MCF 10A (cell line): ENCODE measurements around the gene CNN3. TPM values are rescaled to one million over a fixed set of nuclear protein-coding genes. Genes with fewer than 3 reads are reported as not detected.

Source experiments
- BruUV-seq: library from RNA; stranded (reverse); fragments of 400-500 nt; replicated peaks from 2 replicates; lab custom pipeline; 2021; lab: Mats Ljungman, UMichigan
- CTCF ChIA-PET: fragments of 300-600 bp; sonication (Branson Sonifier 250); formaldehyde crosslinking; extraction: SDS; loops from one replicate; lab custom pipeline; 2021; ENCODE audit warnings: antibody characterized with exemption, inconsistent platforms; lab: Yijun Ruan, JAX
- POLR2A ChIA-PET: fragments of 300-600, 350-650 bp; sonication (Branson Sonifier 250); formaldehyde crosslinking; extraction: SDS; loops from one replicate; lab custom pipeline; 2020; ENCODE audit warnings: antibody characterized with exemption, inconsistent platforms; lab: Yijun Ruan, JAX
- DNase-seq: peaks from one replicate; pipeline ENCODE4 v3.0.0-alpha.2; 2018; ENCODE audit not compliant: unreplicated experiment
- H3K27ac Mint-ChIP-seq: one replicate; pipeline ENCODE4 v1.8.0; 2022; ENCODE audit warnings: mild to moderate bottlenecking, low read depth, mixed read lengths; ENCODE audit not compliant: unreplicated experiment
- H3K27me3 Mint-ChIP-seq: one replicate; pipeline ENCODE4 v1.8.0; 2022; ENCODE audit warnings: mixed read lengths; ENCODE audit not compliant: insufficient read depth, unreplicated experiment
- H3K36me3 Mint-ChIP-seq: one replicate; pipeline ENCODE4 v1.8.0; 2022; ENCODE audit warnings: mild to moderate bottlenecking, moderate library complexity, mixed read lengths; ENCODE audit not compliant: insufficient read depth, unreplicated experiment
- H3K4me1 Mint-ChIP-seq: one replicate; pipeline ENCODE4 v1.8.0; 2022; ENCODE audit warnings: mixed read lengths; ENCODE audit not compliant: insufficient read depth, unreplicated experiment
- H3K4me3 Mint-ChIP-seq: one replicate; pipeline ENCODE4 v1.8.0; 2022; ENCODE audit warnings: mild to moderate bottlenecking, moderate library complexity, mixed read lengths; ENCODE audit not compliant: unreplicated experiment
- H3K9me3 Mint-ChIP-seq: one replicate; pipeline ENCODE4 v1.8.0; 2022; ENCODE audit warnings: mixed read lengths; ENCODE audit not compliant: unreplicated experiment
- CTCF ChIP-seq: fragments of 200-600 bp; IDR thresholded peaks from one replicate; pipeline ENCODE4 v1.8.0; 2022; ENCODE audit warnings: antibody characterized with exemption, mild to moderate bottlenecking; ENCODE audit not compliant: unreplicated experiment
- intact Hi-C: fragments of 100-400 bp; cut with micrococcal nuclease; formaldehyde crosslinking; loops from 2 replicates; pipeline ENCODE4 v1.14.1; 2022
- total RNA-seq: library from RNA; stranded (reverse); gene quantifications from 2 replicates; pipeline ENCODE4 v1.2.3, GENCODE V29; 2022

Gene CNN3
- total RNA-seq, 1 experiment from 2014 or later, result 48.2 TPM

GRCh38 chr1:94951509-94952208, 24.7 kb upstream of the CNN3 start:
- no peak overlapping the region for H3K4me3 Mint-ChIP-seq
- POLR2A ChIA-PET, result interaction anchor here (0.6 to 1.4 kb wide), 3 partner anchors 15 to 96 kb away, joined by 3 to 4 read pairs (median 3); no protein-coding TSS in a partner anchor

GRCh38 chr1:94951046-94951445, 24.1 kb upstream of the CNN3 start:
- Mint-ChIP-seq H3K4me1 (peaks cover 5% of the 10 kb centered on the region), H3K9me3 (no peaks in the 10 kb centered on the region), H3K27me3 (no peaks in the 10 kb centered on the region), H3K27ac (no peak overlapping the region), H3K36me3 (no peaks in the 10 kb centered on the region), H3K4me3 (no peak overlapping the region)
- no peak for DNase-seq
- no TSS peak for BruUV-seq
- intact Hi-C loops, result no loop called here
- CTCF ChIA-PET, result no interaction called here
- POLR2A ChIA-PET, result interaction anchor here (1.3 to 1.4 kb wide), 2 partner anchors 71 to 96 kb away, joined by 3 to 4 read pairs; no protein-coding TSS in a partner anchor
- TF ChIP-seq CTCF, result no peak

More at GRCh38 chr1:94951509-94952208, 24.7 kb upstream of the CNN3 start:
- H3K36me3 Mint-ChIP-seq, result no peaks in the 10 kb centered on the region
- intact Hi-C loops, result no loop called here
- TF ChIP-seq CTCF, result no peak
- peak; percentile 53 for DNase-seq
- CTCF ChIA-PET, result interaction anchor here (0.5 to 0.7 kb wide), 2 partner anchors 339 to 890 kb away, joined by 3 to 4 read pairs; no protein-coding TSS in a partner anchor
- no peaks in the 10 kb centered on the region for H3K27me3 Mint-ChIP-seq
- H3K27ac Mint-ChIP-seq, result no peak overlapping the region
- BruUV-seq, result no TSS peak
- peaks cover 5% of the 10 kb centered on the region for H3K4me1 Mint-ChIP-seq
- no peaks in the 10 kb centered on the region for H3K9me3 Mint-ChIP-seq

- TF ChIP-seq CTCF, result no peak
- intact Hi-C loops, result no loop called here
- H3K27me3 Mint-ChIP-seq, result peaks cover under 1% of the 10 kb centered on the region
- ChIA-PET CTCF (no interaction called here), POLR2A (no interaction called here)
- H3K9me3 Mint-ChIP-seq, result no peaks in the 10 kb centered on the region
- no TSS peak for BruUV-seq
- no peaks in the 10 kb centered on the region for H3K36me3 Mint-ChIP-seq
- H3K4me1 Mint-ChIP-seq, result peaks cover 5% of the 10 kb centered on the region
- H3K27ac Mint-ChIP-seq, result no peak overlapping the region
- H3K4me3 Mint-ChIP-seq, result no peak overlapping the region
- DNase-seq, result no peak
Measured at GRCh38 chr1:94949681-94950661, 23.1 kb upstream of the CNN3 start.

GRCh38 chr1:94947437-94947836, 20.5 kb upstream of the CNN3 start:
- POLR2A ChIA-PET, result interaction anchor here (0.9 kb wide), 1 partner anchor 72 kb away, joined by 3 read pairs; no protein-coding TSS in a partner anchor
- Mint-ChIP-seq H3K36me3 (no peaks in the 10 kb centered on the region), H3K4me1 (peaks cover 5% of the 10 kb centered on the region), H3K9me3 (no peaks in the 10 kb centered on the region), H3K27ac (no peak overlapping the region), H3K27me3 (peaks cover 14% of the 10 kb centered on the region), H3K4me3 (no peak overlapping the region)
- no TSS peak for BruUV-seq
- intact Hi-C loops, result no loop called here
- no peak for DNase-seq
- CTCF ChIA-PET, result no interaction called here
- TF ChIP-seq CTCF, result no peak
